ENCODE measurements around the gene RAP1GAP2.

DNA sequence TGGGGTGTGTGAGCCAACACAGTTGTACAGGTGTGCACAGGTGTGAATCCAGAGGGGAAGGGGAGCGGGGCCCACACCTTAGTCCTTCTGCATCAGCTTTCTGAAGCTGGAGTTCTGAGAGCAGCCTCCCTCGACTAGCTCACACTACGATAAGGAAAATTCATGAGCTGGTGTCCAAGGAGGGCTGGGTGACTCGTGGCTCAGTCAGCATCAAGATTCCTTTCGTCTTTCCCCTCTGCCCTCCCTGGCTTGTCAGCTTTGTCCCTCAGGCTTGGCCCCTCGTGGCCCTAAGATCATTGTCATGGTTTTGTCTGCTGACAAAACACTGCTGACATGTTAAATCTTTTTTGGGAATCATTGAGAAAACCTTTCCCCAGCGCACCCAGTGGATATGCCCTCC, 219.7 kb downstream of the RAP1GAP2 start:
- TF ChIP-seq, protein P1, sequence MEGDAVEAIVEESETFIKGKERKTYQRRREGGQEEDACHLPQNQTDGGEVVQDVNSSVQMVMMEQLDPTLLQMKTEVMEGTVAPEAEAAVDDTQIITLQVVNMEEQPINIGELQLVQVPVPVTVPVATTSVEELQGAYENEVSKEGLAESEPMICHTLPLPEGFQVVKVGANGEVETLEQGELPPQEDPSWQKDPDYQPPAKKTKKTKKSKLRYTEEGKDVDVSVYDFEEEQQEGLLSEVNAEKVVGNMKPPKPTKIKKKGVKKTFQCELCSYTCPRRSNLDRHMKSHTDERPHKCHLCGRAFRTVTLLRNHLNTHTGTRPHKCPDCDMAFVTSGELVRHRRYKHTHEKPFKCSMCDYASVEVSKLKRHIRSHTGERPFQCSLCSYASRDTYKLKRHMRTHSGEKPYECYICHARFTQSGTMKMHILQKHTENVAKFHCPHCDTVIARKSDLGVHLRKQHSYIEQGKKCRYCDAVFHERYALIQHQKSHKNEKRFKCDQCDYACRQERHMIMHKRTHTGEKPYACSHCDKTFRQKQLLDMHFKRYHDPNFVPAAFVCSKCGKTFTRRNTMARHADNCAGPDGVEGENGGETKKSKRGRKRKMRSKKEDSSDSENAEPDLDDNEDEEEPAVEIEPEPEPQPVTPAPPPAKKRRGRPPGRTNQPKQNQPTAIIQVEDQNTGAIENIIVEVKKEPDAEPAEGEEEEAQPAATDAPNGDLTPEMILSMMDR (IDR thresholded peaks at IDR 0.05), result no peak
- TF ChIP-seq POLR2A (IDR thresholded peaks at IDR 0.05), result no peak
- no peak for TF ChIP-seq POLR2AphosphoS5 (IDR thresholded peaks at IDR 0.05)
